Activated CD4-positive, alpha-beta memory T cell treated with anti-CD3 and anti-CD28 coated beads, Interleukin-2, amount 10 ng/mL, durations not matched to agents 7 days and 5 days (primary cell): ENCODE measurements around the gene TCTN1. TPM values are rescaled to one million over a fixed set of nuclear protein-coding genes. Genes with fewer than 3 reads are reported as not detected.
"Not testable (repeated sequence)": the region's sequence is repeated elsewhere in the genome, so short reads cannot be mapped to it uniquely, and the experiment has no call there.

Source experiments
- CTCF ChIA-PET: fragments of 350-600 bp; sonication (Branson Sonifier 250); formaldehyde crosslinking; loops from one replicate; lab custom pipeline; 2021; ENCODE audit warnings: antibody characterized with exemption, inconsistent platforms; lab: Charles Lee
- POLR2A ChIA-PET: fragments of 350-600 bp; sonication (Branson Sonifier 250); formaldehyde crosslinking; loops from one replicate; lab custom pipeline; 2021; ENCODE audit warnings: antibody characterized with exemption; lab: Charles Lee
- DNase-seq: peaks from one replicate; pipeline ENCODE4 v3.0.0-alpha.2; 2020
- H3K27ac Mint-ChIP-seq: one replicate; pipeline ENCODE4 v1.8.0; 2021; ENCODE audit warnings: mild to moderate bottlenecking, mixed read lengths
- H3K27me3 Mint-ChIP-seq: one replicate; pipeline ENCODE4 v1.8.0; 2021; ENCODE audit warnings: mixed read lengths
- H3K36me3 Mint-ChIP-seq: one replicate; pipeline ENCODE4 v1.8.0; 2021; ENCODE audit warnings: low read depth, mixed read lengths
- H3K4me1 Mint-ChIP-seq: one replicate; pipeline ENCODE4 v1.8.0; 2021; ENCODE audit warnings: mixed read lengths
- H3K4me3 Mint-ChIP-seq: one replicate; pipeline ENCODE4 v1.8.0; 2021; ENCODE audit warnings: mild to moderate bottlenecking, mixed read lengths
- H3K9me3 Mint-ChIP-seq: one replicate; pipeline ENCODE4 v1.8.0; 2021; ENCODE audit warnings: mixed read lengths
- total RNA-seq, 2 experiments: library from RNA; stranded (reverse); gene quantifications; one replicate each; pipeline ENCODE4 v1.2.3, GENCODE V29; 2021

Gene TCTN1
- total RNA-seq, 2 experiments from 2014 or later, result 2.6 to 3.4 TPM

DNA sequence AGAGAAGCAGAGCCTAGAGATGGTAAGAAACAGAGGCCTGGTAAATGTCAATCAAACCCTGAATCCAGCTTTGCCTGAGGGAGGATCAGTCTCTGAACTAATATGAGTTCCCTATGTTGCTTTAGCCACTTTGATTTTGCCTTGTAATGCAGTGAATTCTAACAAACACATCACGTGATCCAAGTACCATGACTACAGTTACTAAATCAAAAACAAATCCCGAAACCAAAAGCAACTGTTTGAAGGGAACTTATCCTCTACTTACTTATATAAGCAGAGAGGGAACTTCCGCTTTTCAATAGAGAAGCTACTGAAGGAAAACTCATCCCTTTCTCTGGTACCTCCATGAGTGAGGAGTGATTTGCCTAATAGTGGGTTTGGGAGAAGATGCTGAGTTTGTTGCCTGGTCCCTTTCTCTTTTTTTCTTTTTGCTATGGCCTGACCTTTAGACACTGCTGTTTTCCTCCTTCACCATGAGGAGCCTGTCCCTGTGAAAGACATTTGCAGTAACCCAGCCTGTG is 23.1 kb upstream of the TCTN1 start:
- Mint-ChIP-seq H3K4me3 (no peak overlapping the region), H3K4me1 (peaks cover 26% of the 10 kb centered on the region)
- POLR2A ChIA-PET, result interaction anchor here (0.9 to 5.3 kb wide), 10 partner anchors 11 to 141 kb away, joined by 3 to 38 read pairs (median 4); partner anchors contain the start of genes ARPC3, RAD9B and VPS29

DNA sequence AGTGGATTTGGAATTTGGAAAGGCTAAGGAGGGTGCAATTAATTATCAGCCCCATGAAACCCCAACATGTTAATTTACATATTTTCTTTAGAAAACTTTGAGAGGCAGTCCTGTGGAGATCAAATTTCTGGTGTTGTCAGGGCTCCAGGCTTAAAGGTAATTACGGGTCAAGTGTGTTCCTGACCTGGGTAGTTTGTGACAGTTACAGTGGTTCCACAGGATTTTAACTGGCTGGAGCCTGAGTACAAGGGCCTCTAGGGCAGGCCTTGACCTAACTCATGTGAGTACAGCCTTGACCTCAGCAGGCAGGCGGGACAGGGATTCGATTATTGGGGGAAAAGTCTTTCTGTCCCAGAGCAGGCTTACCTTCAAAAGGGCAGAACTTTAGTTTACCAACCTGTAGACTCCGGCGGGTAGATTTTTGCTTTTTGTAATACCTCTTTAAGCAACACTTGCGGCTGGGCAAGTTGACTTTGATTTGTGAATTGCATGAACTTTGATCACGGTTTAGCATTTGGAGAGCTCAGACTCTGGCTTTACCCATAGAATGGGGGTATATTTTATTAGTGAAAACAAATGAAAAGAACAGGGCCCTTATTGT is 22.4 kb upstream of the TCTN1 start:
- Mint-ChIP-seq H3K4me3 (no peak overlapping the region), H3K36me3 (no peaks in the 10 kb centered on the region), H3K27ac (peak overlapping the region; percentile 57), H3K27me3 (no peaks in the 10 kb centered on the region), H3K9me3 (no peaks in the 10 kb centered on the region), H3K4me1 (peaks cover 25% of the 10 kb centered on the region)
- no peak for DNase-seq
- POLR2A ChIA-PET, result interaction anchor here (0.6 to 5.3 kb wide), 9 partner anchors 11 to 107 kb away, joined by 3 to 38 read pairs (median 4); no protein-coding TSS in a partner anchor
- CTCF ChIA-PET, result interaction anchor here (0.6 to 4.9 kb wide), 3 partner anchors 10 to 160 kb away, joined by 3 to 39 read pairs (median 8); no protein-coding TSS in a partner anchor

More for the DNA sequence above, 23.1 kb upstream of the TCTN1 start:
- no peaks in the 10 kb centered on the region for H3K9me3 Mint-ChIP-seq
- CTCF ChIA-PET, result interaction anchor here (0.6 to 4.9 kb wide), 7 partner anchors 10 to 160 kb away, joined by 3 to 39 read pairs (median 4); partner anchors contain the start of gene ARPC3
- no peaks in the 10 kb centered on the region for H3K36me3 Mint-ChIP-seq
- no peak for DNase-seq
- peak overlapping the region; percentile 57 for H3K27ac Mint-ChIP-seq
- H3K27me3 Mint-ChIP-seq, result no peaks in the 10 kb centered on the region

DNA sequence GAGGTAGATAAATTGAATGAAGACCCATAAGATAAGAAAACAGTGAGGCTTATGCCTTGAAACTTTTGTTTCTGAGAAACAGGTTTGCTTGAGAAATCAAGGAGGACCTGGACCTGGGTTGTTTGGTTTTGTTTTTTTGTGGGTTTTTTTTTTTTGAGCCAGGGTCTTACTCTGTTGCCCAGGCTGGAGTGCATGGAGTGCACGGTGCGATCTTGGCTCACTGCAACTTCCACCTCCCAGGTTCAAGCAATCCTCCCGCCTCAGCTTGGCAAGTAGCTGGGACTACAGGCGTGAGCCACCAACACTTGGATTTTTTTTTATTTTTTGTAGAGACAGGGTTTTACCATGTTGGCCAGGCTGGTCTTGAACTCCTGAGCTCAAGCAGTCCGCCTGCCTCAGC is 21.9 kb upstream of the TCTN1 start:
- POLR2A ChIA-PET, result interaction anchor here (1.5 to 5.3 kb wide), 5 partner anchors 12 to 30 kb away, joined by 3 to 38 read pairs (median 4); no protein-coding TSS in a partner anchor
- no peak overlapping the region for H3K27ac Mint-ChIP-seq
- no peaks in the 10 kb centered on the region for H3K27me3 Mint-ChIP-seq

DNA sequence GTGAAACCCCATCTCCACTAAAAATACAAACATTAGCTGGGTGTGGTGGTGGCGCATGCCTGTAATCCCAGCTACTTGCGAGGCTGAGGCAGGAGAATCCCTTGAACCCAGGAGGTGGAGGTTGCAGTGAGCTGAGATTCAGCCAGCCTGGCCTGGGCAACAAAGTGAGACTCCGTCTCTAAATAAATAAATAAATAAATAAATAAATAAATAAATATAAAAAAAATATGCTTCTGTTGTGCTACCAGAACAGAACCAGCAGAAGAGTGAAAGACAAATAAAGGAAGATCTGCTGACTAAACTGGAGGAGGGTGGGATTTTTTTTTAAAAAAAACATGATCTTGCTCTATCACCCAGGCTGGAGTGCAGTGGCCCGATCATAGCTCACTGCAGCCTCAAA is 21.0 kb upstream of the TCTN1 start:
- not testable (repeated sequence) for DNase-seq, H3K4me3 Mint-ChIP-seq, H3K27me3 Mint-ChIP-seq, H3K27ac Mint-ChIP-seq, H3K36me3 Mint-ChIP-seq, H3K9me3 Mint-ChIP-seq
- POLR2A ChIA-PET, result interaction anchor here (1.0 to 5.3 kb wide), 2 partner anchors 13 to 36 kb away, joined by 3 to 38 read pairs; no protein-coding TSS in a partner anchor
- peaks cover 25% of the 10 kb centered on the region for H3K4me1 Mint-ChIP-seq
- CTCF ChIA-PET, result interaction anchor here (2.8 to 4.9 kb wide), 2 partner anchors 8 to 12 kb away, joined by 11 to 39 read pairs; no protein-coding TSS in a partner anchor

More for the DNA sequence above, 21.9 kb upstream of the TCTN1 start:
- H3K9me3 Mint-ChIP-seq, result no peaks in the 10 kb centered on the region
- no peak for DNase-seq
- H3K4me1 Mint-ChIP-seq, result peaks cover 25% of the 10 kb centered on the region
- no peaks in the 10 kb centered on the region for H3K36me3 Mint-ChIP-seq
- CTCF ChIA-PET, result interaction anchor here (1.8 to 4.9 kb wide), 2 partner anchors 9 to 12 kb away, joined by 8 to 39 read pairs; no protein-coding TSS in a partner anchor
- no peak overlapping the region for H3K4me3 Mint-ChIP-seq

DNA sequence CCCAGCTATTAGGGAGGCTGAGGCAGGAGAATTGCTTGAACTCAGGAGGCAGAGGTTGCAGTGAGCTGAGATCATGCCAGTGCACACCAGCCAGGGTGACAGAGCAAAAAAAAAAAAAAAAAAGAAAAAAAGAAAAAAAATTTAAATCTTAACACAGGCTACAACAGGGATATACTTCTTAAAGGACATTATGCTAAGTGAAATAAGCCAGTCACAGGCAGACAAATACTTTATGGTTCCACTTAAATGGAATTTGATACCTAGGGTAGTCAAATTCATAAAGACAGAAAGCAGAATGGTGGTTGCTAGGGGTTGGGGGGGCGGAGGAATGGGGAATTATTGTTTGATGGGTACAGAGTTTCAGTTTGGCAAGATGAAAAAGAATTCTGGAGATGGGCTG is 16.0 kb upstream of the TCTN1 start:
- no peak for DNase-seq
- H3K27ac Mint-ChIP-seq, result no peak overlapping the region
- H3K36me3 Mint-ChIP-seq, result no peaks in the 10 kb centered on the region
- H3K4me3 Mint-ChIP-seq, result no peak overlapping the region
- CTCF ChIA-PET, result interaction anchor here (1.0 to 6.6 kb wide), 4 partner anchors 36 to 85 kb away, joined by 3 to 150 read pairs (median 30); no protein-coding TSS in a partner anchor
- no peaks in the 10 kb centered on the region for H3K9me3 Mint-ChIP-seq
- POLR2A ChIA-PET, result no interaction called here
- H3K4me1 Mint-ChIP-seq, result peaks cover 9% of the 10 kb centered on the region
- H3K27me3 Mint-ChIP-seq, result no peaks in the 10 kb centered on the region

DNA sequence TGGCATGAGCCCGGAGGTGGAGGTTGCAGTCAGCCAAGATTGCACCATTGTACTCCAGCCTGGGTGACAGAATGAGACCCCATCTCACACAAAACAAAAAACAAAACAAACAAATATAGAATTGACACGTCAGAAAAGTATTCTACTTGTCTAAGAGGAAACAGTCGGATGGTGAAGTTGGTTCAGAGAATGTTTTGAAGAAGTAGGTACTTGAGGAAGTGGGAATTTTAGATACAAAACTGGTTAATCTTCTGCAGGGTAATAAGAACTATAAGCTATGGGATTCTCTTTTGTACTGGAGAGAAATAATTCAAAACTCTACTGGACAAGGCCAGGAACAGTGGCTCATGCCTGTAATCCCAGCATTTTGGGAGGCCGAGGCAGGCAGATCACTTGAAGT is 14.6 kb upstream of the TCTN1 start:
- no peak overlapping the region for H3K27ac Mint-ChIP-seq
- H3K4me1 Mint-ChIP-seq, result peaks cover 11% of the 10 kb centered on the region
- no peaks in the 10 kb centered on the region for H3K27me3 Mint-ChIP-seq
- DNase-seq, result no peak
- no peak overlapping the region for H3K4me3 Mint-ChIP-seq
- POLR2A ChIA-PET, result interaction anchor here (1.5 to 4.7 kb wide), 2 partner anchors 14 to 289 kb away, joined by 4 to 17 read pairs; partner anchors contain the start of gene TCTN1
- CTCF ChIA-PET, result interaction anchor here (0.7 to 6.6 kb wide), 20 partner anchors 7 to 283 kb away, joined by 3 to 150 read pairs (median 26); partner anchors contain the start of genes ARPC3, FAM216A, GPN3 and RAD9B
- H3K9me3 Mint-ChIP-seq, result no peaks in the 10 kb centered on the region
- H3K36me3 Mint-ChIP-seq, result no peaks in the 10 kb centered on the region

DNA sequence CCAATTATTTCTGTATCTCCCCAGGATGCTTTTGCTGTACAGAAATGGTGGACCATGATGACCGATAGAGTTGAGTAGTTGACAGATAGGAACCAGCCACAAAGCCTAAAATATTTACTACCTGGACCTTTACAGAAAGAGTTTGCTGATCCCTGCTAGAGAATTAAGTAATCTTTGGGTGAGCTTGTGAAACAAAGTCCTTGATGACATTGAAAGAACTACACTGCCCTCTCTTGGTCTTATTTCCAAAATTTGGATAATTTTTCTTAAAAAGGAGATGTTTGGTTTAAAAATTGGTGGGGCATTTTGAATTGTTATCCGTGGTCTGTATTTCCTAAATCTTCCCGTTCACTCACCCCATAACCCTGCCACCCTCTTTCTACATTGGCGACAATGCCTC is 13.7 kb upstream of the TCTN1 start:
- POLR2A ChIA-PET, result interaction anchor here (1.0 to 5.5 kb wide), 9 partner anchors 13 to 288 kb away, joined by 3 to 44 read pairs (median 13); partner anchors contain the start of genes ARPC3, FAM216A, GPN3 and RAD9B
- CTCF ChIA-PET, result interaction anchor here (0.6 to 6.6 kb wide), 31 partner anchors 8 to 288 kb away, joined by 3 to 150 read pairs (median 9); partner anchors contain the start of genes ARPC3, FAM216A, GPN3 and RAD9B

DNA sequence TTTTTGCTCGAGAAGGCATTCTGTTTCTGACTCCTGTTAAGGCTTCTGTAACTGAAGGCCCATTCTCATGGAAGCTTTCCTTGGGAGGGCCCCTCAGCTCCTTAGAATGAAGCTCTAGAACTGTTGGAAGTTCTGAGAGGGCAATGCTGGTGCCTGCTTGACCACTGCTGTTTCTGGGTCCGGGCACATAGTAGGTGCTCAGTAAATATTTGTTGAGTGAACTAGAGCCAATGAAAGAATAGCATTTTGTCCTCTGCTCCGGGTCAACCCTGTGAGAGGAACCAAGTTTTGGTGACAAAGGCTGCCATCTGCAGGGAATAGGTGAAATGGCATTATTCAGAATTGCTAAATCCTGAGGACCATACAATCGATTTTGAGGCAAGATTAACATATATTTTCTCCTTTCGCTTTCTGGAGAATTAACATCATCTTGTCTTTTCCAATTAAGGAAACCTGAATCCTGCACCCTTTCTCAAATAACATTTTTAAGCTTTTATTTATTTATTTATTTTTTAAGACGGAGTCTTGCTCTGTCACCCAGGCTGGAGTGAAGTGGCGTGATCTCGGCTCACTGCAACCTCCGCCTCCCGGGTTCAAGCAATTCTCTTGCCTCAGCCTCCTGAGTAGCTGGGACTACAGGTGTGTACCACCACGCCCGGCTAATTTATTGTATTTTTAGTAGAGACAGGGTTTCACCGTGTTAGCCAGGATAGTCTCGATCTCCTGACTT is 11.7 kb upstream of the TCTN1 start:
- not testable (repeated sequence) for H3K27me3 Mint-ChIP-seq, H3K36me3 Mint-ChIP-seq, H3K9me3 Mint-ChIP-seq, H3K27ac Mint-ChIP-seq, H3K4me3 Mint-ChIP-seq
- CTCF ChIA-PET, result interaction anchor here (0.6 to 6.6 kb wide), 43 partner anchors 9 to 1401 kb away, joined by 3 to 150 read pairs (median 6); partner anchors contain the start of genes ARPC3, FAM216A, GPN3 and RAD9B
- peaks cover 18% of the 10 kb centered on the region for H3K4me1 Mint-ChIP-seq
- POLR2A ChIA-PET, result interaction anchor here (0.7 to 5.5 kb wide), 12 partner anchors 11 to 171 kb away, joined by 3 to 44 read pairs (median 11); partner anchors contain the start of genes ARPC3, FAM216A, GPN3 and RAD9B
- DNase-seq, result peak; percentile 57

More for the DNA sequence above, 13.7 kb upstream of the TCTN1 start:
- Mint-ChIP-seq H3K36me3 (no peaks in the 10 kb centered on the region), H3K27ac (no peak overlapping the region), H3K4me1 (peaks cover 13% of the 10 kb centered on the region), H3K9me3 (no peaks in the 10 kb centered on the region), H3K27me3 (no peaks in the 10 kb centered on the region), H3K4me3 (no peak overlapping the region)
- DNase-seq, result no peak

DNA sequence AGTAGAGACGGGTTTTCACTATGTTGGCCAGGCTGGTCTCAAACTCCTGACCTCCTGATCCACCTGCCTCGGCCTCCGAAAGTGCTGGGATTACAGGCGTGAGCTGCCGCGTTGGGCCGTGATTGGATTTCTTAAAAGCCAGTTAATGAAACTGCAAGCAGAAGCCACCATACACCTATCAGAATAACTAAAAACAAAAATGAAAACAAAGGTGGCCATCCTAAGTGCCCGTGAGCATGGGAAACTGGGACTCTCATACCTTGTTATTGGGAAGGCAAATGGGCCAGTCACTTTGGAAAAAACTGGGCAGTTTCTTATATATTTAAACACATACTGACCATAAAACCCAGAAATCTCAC is 7.7 kb upstream of the TCTN1 start:
- Mint-ChIP-seq H3K27me3 (no peaks in the 10 kb centered on the region), H3K27ac (peak overlapping the region; percentile 67), H3K36me3 (no peaks in the 10 kb centered on the region), H3K4me1 (peaks cover 14% of the 10 kb centered on the region), H3K4me3 (peak overlapping the region; percentile 77), H3K9me3 (no peaks in the 10 kb centered on the region)
- POLR2A ChIA-PET, result interaction anchor here (1.0 to 1.4 kb wide), 5 partner anchors 7 to 138 kb away, joined by 4 to 6 read pairs (median 5); partner anchors contain the start of genes FAM216A, GPN3 and TCTN1
- CTCF ChIA-PET, result interaction anchor here (0.6 to 2.6 kb wide), 13 partner anchors 8 to 156 kb away, joined by 3 to 14 read pairs (median 5); partner anchors contain the start of genes ARPC3, FAM216A, GPN3 and TCTN1
- DNase-seq, result no peak

DNA sequence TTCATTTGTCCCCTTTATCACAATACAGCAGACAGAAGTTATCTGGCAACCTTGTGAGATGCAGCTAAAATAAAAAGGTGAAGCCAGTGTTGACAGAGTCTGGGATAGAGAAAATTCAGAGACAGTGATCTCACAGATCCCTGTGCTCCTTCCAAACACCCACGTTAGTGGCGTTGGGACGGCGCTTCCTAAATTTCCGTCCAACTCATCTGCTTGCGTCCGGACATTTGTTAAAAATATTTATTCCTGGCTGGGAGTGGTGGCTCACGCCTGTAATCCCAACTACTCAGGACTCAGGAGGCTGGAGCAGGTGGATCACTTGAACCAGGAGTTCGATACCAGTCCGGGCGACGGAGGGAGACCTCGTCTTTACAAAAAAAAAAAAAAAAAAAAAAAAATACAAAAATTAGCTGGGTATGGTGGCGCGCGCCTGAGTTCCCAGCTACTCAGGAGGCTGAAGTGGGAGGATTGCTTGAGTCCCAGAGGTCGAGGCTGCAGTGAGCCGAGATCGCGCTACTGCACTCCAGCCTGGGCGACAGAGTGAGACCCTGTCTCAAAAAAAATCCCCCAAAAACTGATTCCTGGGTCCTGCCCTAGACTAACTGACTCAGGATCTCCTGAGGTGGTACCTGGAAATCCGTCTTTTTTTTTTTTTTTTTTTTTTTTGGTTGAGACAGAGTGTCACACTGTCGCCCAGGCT is 708 bp upstream of the TCTN1 start:
- H3K36me3 Mint-ChIP-seq, result no peaks in the 10 kb centered on the region
- peak overlapping the region; percentile 79 for H3K27ac Mint-ChIP-seq
- POLR2A ChIA-PET, result interaction anchor here (0.8 to 2.4 kb wide), 12 partner anchors 7 to 163 kb away, joined by 3 to 20 read pairs (median 6); partner anchors contain the start of genes ARPC3, FAM216A, GPN3 and HVCN1
- no peak for DNase-seq
- CTCF ChIA-PET, result interaction anchor here (0.7 to 3.5 kb wide), 11 partner anchors 8 to 275 kb away, joined by 3 to 33 read pairs (median 4); partner anchors contain the start of genes ARPC3, FAM216A and GPN3
- H3K27me3 Mint-ChIP-seq, result no peaks in the 10 kb centered on the region
- peaks cover 14% of the 10 kb centered on the region for H3K4me1 Mint-ChIP-seq
- peak overlapping the region; percentile 81 for H3K4me3 Mint-ChIP-seq
- H3K9me3 Mint-ChIP-seq, result no peaks in the 10 kb centered on the region

DNA sequence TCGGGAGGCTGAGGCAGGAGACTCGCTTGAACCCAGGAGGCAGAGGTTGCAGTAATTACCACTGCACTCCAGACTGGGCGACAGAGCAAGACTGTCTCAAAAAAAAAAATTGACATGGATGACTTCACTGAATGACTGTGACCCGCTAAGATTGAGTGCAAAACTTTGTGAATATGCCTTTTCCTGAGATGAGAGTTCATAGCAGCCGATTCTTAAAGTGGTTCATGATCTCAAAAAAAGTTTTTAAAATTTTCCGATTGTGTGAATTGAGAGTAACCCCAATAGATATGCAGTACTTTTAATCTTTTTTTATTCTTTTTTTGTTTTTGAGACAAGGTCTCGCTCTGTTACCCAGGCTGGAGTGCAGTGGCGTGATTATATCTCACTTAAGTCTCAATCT is 1.2 kb downstream of the TCTN1 start:
- Mint-ChIP-seq H3K9me3 (no peaks in the 10 kb centered on the region), H3K36me3 (no peaks in the 10 kb centered on the region), H3K27me3 (no peaks in the 10 kb centered on the region), H3K27ac (no peak overlapping the region), H3K4me3 (no peak overlapping the region), H3K4me1 (peaks cover 18% of the 10 kb centered on the region)
- POLR2A ChIA-PET, result interaction anchor here (1.3 to 2.4 kb wide), 4 partner anchors 12 to 147 kb away, joined by 3 to 20 read pairs (median 4); partner anchors contain the start of genes FAM216A, GPN3, RAD9B and VPS29
- no peak for DNase-seq
- CTCF ChIA-PET, result interaction anchor here (1.2 to 3.5 kb wide), 7 partner anchors 10 to 273 kb away, joined by 4 to 33 read pairs (median 7); partner anchors contain the start of genes FAM216A and GPN3
